Neuronal stem cell (in vitro differentiated cells): Measurements from ENCODE around the gene RGS6.

Experiments
- DNase-seq: peaks from one replicate; pipeline ENCODE4 v3.0.0-alpha.2; 2013; ENCODE audit warnings: low spot score
- H2AFZ ChIP-seq: one replicate; pipeline ENCODE4 v1.6.1; 2013; ENCODE audit warnings: mild to moderate bottlenecking, low read length, inconsistent platforms
- H2AK5ac ChIP-seq: 2 replicates; pipeline ENCODE4 v1.6.1; 2013; ENCODE audit warnings: low read depth, mild to moderate bottlenecking, inconsistent platforms, low read length, moderate library complexity, mixed read lengths
- H2BK120ac ChIP-seq: 2 replicates; pipeline ENCODE4 v1.6.1; 2013; ENCODE audit warnings: low read depth, mild to moderate bottlenecking, inconsistent platforms, low read length, moderate library complexity, mixed read lengths
- H2BK12ac ChIP-seq: one replicate; pipeline ENCODE4 v1.6.1; 2013; ENCODE audit warnings: low read length, inconsistent platforms
- H2BK15ac ChIP-seq: 2 replicates; pipeline ENCODE4 v1.6.1; 2013; ENCODE audit warnings: mild to moderate bottlenecking, low read length, inconsistent platforms, mixed read lengths
- H2BK5ac ChIP-seq: one replicate; pipeline ENCODE4 v1.6.1; 2013; ENCODE audit warnings: inconsistent platforms, mild to moderate bottlenecking, low read length, moderate library complexity
- H3K14ac ChIP-seq: one replicate; pipeline ENCODE4 v1.6.1; 2013; ENCODE audit warnings: low read length, inconsistent platforms
- H3K18ac ChIP-seq: 2 replicates; pipeline ENCODE4 v1.6.1; 2013; ENCODE audit warnings: low read length, inconsistent platforms
- H3K23ac ChIP-seq: 2 replicates; pipeline ENCODE4 v1.6.1; 2013; ENCODE audit warnings: low read depth, mild to moderate bottlenecking, mixed read lengths, low read length, inconsistent platforms; ENCODE audit not compliant: poor library complexity
- H3K27ac ChIP-seq: replicated peaks from 3 replicates; pipeline ENCODE4 v1.5.1; 2013; ENCODE audit warnings: low read length, inconsistent platforms
- H3K27me3 ChIP-seq, 3 experiments: 2 replicates each; pipeline ENCODE4 v1.6.1; 2013; ENCODE audit warnings: low read length in 3 of 3, mild to moderate bottlenecking in 2 of 3, inconsistent platforms in 1 of 3, low read depth in 1 of 3, mixed read lengths in 1 of 3, moderate library complexity in 1 of 3; ENCODE audit not compliant: control insufficient read depth in 3 of 3, insufficient read depth in 3 of 3
- H3K36me3 ChIP-seq, 2 donors: replicated peaks in 1 of 2; 2 replicates each; pipeline ENCODE4 v1.6.1; 2013; ENCODE audit warnings: low read length in 2 of 2; ENCODE audit not compliant: control insufficient read depth in 2 of 2, insufficient read depth in 2 of 2
- H3K4ac ChIP-seq: 2 replicates; pipeline ENCODE4 v1.6.1; 2013; ENCODE audit warnings: inconsistent platforms, mild to moderate bottlenecking, low read length, moderate library complexity
- H3K4me1 ChIP-seq, 2 donors: 1 replicate in 1 of 2; 2 replicates in 1 of 2; pipeline ENCODE4 v1.6.1; 2013; ENCODE audit warnings: low read length in 2 of 2, low read depth in 1 of 2; ENCODE audit not compliant: control insufficient read depth in 2 of 2, insufficient read depth in 1 of 2
- H3K4me2 ChIP-seq: one replicate; pipeline ENCODE4 v1.6.1; 2013; ENCODE audit warnings: mild to moderate bottlenecking, low read length, inconsistent platforms; ENCODE audit not compliant: insufficient read depth, poor library complexity, severe bottlenecking
- H3K4me3 ChIP-seq, 2 donors: 2 replicates each; pipeline ENCODE4 v1.5.1; 2013; ENCODE audit warnings: low read length in 2 of 2, mild to moderate bottlenecking in 2 of 2, inconsistent platforms in 1 of 2, moderate library complexity in 1 of 2
- H3K79me1 ChIP-seq: one replicate; pipeline ENCODE4 v1.6.1; 2013; ENCODE audit warnings: low read depth, mild to moderate bottlenecking, inconsistent platforms, low read length, moderate library complexity
- H3K9ac ChIP-seq: one replicate; pipeline ENCODE4 v1.6.1; 2013; ENCODE audit warnings: mild to moderate bottlenecking, low read depth, low read length, inconsistent platforms; ENCODE audit not compliant: poor library complexity
- H3K9me3 ChIP-seq, 2 donors: replicated peaks in 1 of 2; 2 replicates each; pipeline versions ENCODE3 to v1.6.1; 2013; ENCODE audit warnings: low read length in 2 of 2, mild to moderate bottlenecking in 2 of 2, inconsistent platforms in 1 of 2, low read depth in 1 of 2, mixed read lengths in 1 of 2, moderate library complexity in 1 of 2; ENCODE audit not compliant: control insufficient read depth in 2 of 2, insufficient read depth in 1 of 2
- H4K8ac ChIP-seq: one replicate; pipeline ENCODE4 v1.6.1; 2013; ENCODE audit warnings: low read depth, mild to moderate bottlenecking, inconsistent platforms, low read length, moderate library complexity
- H4K91ac ChIP-seq: one replicate; pipeline ENCODE4 v1.6.1; 2013; ENCODE audit warnings: low read length, low read depth, mild to moderate bottlenecking, inconsistent platforms; ENCODE audit not compliant: poor library complexity
- WGBS, 2 donors: extraction: QIAGEN DNeasy Blood & Tissue Kit; methylation state at CpG; one replicate each; pipeline ENCODE4 v1.1.7; 2013; ENCODE audit warnings: missing lambda C conversion rate in 2 of 2, mixed read lengths in 1 of 2; ENCODE audit not compliant: insufficient read length in 2 of 2, insufficient replicate concordance in 1 of 2; ENCODE audit errors: extremely low coverage in 2 of 2; 5-methylcytosine and 5-hydroxymethylcytosine counted together

RGS6 gene

GRCh38 chr14:72516936-72517700 lies 584.9 kb downstream of the RGS6 start:
- WGBS, 2 donors: no CpG with 5 or more reads among the region's 11 CpGs
- H3K4me3 ChIP-seq: no peak overlapping the region
- no peak overlapping the region for H3K4ac ChIP-seq

DNA sequence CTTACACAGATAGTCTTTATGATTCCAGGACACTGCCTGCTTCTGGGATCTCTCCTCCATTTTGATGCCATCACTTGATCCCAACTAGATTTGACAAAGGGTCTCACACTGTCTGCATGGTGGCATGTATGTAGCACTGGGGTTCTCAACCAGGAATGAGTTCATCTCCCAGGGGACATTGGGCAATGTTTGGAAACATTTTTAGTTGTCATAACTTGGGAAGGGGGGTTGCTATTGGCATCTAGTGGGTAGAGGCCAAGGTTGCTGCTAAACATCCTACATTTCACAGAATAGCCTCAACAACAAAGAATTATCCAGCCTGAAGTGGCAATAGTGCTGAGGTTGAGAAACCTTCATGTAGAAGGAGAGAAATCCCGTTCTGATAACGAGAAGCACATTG lies 585.5 kb downstream of the RGS6 start:
- no peaks in the 10 kb centered on the region for H3K36me3 ChIP-seq
- no peak overlapping the region for H3K27ac ChIP-seq
- H2BK5ac ChIP-seq: no peak overlapping the region
- H3K18ac ChIP-seq: no peak overlapping the region
- H3K79me1 ChIP-seq: no peaks in the 10 kb centered on the region
- peaks cover 0 to 4% of the 10 kb centered on the region in 2 donors for H3K4me1 ChIP-seq
- H2AFZ ChIP-seq: no peak overlapping the region
- H4K91ac ChIP-seq: no peak overlapping the region
- H3K9me3 ChIP-seq: peaks cover 0 to 3% of the 10 kb centered on the region in 2 donors
- WGBS, 2 donors: no CpG with 5 or more reads among the region's 2 CpGs
- H3K14ac ChIP-seq: no peak overlapping the region
- H3K27me3 ChIP-seq: no peaks in the 10 kb centered on the region
- no peak overlapping the region for H3K4ac ChIP-seq
- no peak overlapping the region for H3K4me3 ChIP-seq
- H3K9ac ChIP-seq: no peak overlapping the region
- no peak overlapping the region for H2BK120ac ChIP-seq
- no peak overlapping the region for H4K8ac ChIP-seq
- DNase-seq: no peak
- H2AK5ac ChIP-seq: no peak overlapping the region
- H2BK15ac ChIP-seq: no peak overlapping the region
- H3K23ac ChIP-seq: no peak overlapping the region
- H3K4me2 ChIP-seq: no peak overlapping the region
- no peak overlapping the region for H2BK12ac ChIP-seq

More at GRCh38 chr14:72516936-72517700, 584.9 kb downstream of the RGS6 start:
- no peak overlapping the region for H3K23ac ChIP-seq
- H4K91ac ChIP-seq: no peak overlapping the region
- H2BK120ac ChIP-seq: no peak overlapping the region
- H3K14ac ChIP-seq: no peak overlapping the region
- H4K8ac ChIP-seq: no peak overlapping the region
- peaks cover 0 to 3% of the 10 kb centered on the region in 2 donors for H3K9me3 ChIP-seq
- no peak overlapping the region for H2BK5ac ChIP-seq
- H3K36me3 ChIP-seq: no peaks in the 10 kb centered on the region
- H3K27ac ChIP-seq: no peak overlapping the region
- peak; percentile 75 for DNase-seq
- H3K4me2 ChIP-seq: no peak overlapping the region
- H3K4me1 ChIP-seq: peaks cover 0 to 4% of the 10 kb centered on the region in 2 donors
- H3K9ac ChIP-seq: no peak overlapping the region
- no peak overlapping the region for H2AFZ ChIP-seq
- H2BK12ac ChIP-seq: no peak overlapping the region
- H3K79me1 ChIP-seq: no peaks in the 10 kb centered on the region
- no peak overlapping the region for H3K18ac ChIP-seq
- H3K27me3 ChIP-seq: no peaks in the 10 kb centered on the region
- H2AK5ac ChIP-seq: no peak overlapping the region
- no peak overlapping the region for H2BK15ac ChIP-seq

GRCh38 chr14:72518809-72519377 lies 586.7 kb downstream of the RGS6 start:
- H4K91ac ChIP-seq: no peak overlapping the region
- no peak overlapping the region for H3K14ac ChIP-seq
- no peak overlapping the region for H3K27ac ChIP-seq
- no peak overlapping the region for H2AFZ ChIP-seq
- H3K4ac ChIP-seq: no peak overlapping the region
- no peak overlapping the region for H3K9ac ChIP-seq
- H2BK120ac ChIP-seq: no peak overlapping the region
- H3K23ac ChIP-seq: no peak overlapping the region
- no peak overlapping the region for H2AK5ac ChIP-seq
- no peak overlapping the region for H3K4me2 ChIP-seq
- no peak overlapping the region for H3K4me3 ChIP-seq
- DNase-seq: no peak
- no peaks in the 10 kb centered on the region for H3K36me3 ChIP-seq
- H3K79me1 ChIP-seq: no peaks in the 10 kb centered on the region
- no peak overlapping the region for H3K18ac ChIP-seq
- H2BK12ac ChIP-seq: no peak overlapping the region
- no peak overlapping the region for H2BK5ac ChIP-seq
- peaks cover 0 to 3% of the 10 kb centered on the region in 2 donors for H3K9me3 ChIP-seq
- H4K8ac ChIP-seq: no peak overlapping the region
- no peaks in the 10 kb centered on the region for H3K27me3 ChIP-seq
- peaks cover 0 to 4% of the 10 kb centered on the region in 2 donors for H3K4me1 ChIP-seq
- H2BK15ac ChIP-seq: no peak overlapping the region
- WGBS, 2 donors: no CpG with 5 or more reads among the region's 4 CpGs

- no peak overlapping the region for H2BK15ac ChIP-seq
- no CpG with 5 or more reads among the region's 4 CpGs for WGBS, 2 donors
- no peaks in the 10 kb centered on the region for H3K36me3 ChIP-seq
- H4K91ac ChIP-seq: no peak overlapping the region
- H3K79me1 ChIP-seq: no peaks in the 10 kb centered on the region
- H3K14ac ChIP-seq: no peak overlapping the region
- no peak for DNase-seq
- peaks cover 0 to 4% of the 10 kb centered on the region in 2 donors for H3K4me1 ChIP-seq
- H3K18ac ChIP-seq: no peak overlapping the region
- no peak overlapping the region for H3K4ac ChIP-seq
- no peaks in the 10 kb centered on the region for H3K27me3 ChIP-seq
- H3K9ac ChIP-seq: no peak overlapping the region
- no peak overlapping the region for H2BK12ac ChIP-seq
- no peak overlapping the region for H3K4me3 ChIP-seq
- H3K27ac ChIP-seq: no peak overlapping the region
- H2AK5ac ChIP-seq: no peak overlapping the region
- no peak overlapping the region for H3K4me2 ChIP-seq
- H2BK120ac ChIP-seq: no peak overlapping the region
- H3K23ac ChIP-seq: no peak overlapping the region
- no peak overlapping the region for H2AFZ ChIP-seq
- H4K8ac ChIP-seq: no peak overlapping the region
- H3K9me3 ChIP-seq: peaks cover 0 to 3% of the 10 kb centered on the region in 2 donors
- no peak overlapping the region for H2BK5ac ChIP-seq
Observed at GRCh38 chr14:72519543-72519942, 587.3 kb downstream of the RGS6 start.
